Heart left ventricle (tissue), 13 donors: Measurements from ENCODE around the gene AGT.

ENCODE experiments used
- CTCF ChIP-seq, 12 donors: fragments of 200-600 bp; sonication (generic) in 4 of 12; IDR thresholded peaks; one replicate each; pipeline versions ENCODE4 v1.5.0 to v1.8.0; 2018 to 2022; ENCODE audit warnings: antibody characterized with exemption in 12 of 12, mild to moderate bottlenecking in 5 of 12
- POLR2A ChIP-seq, 2 donors: fragments of 450-650 bp; IDR thresholded peaks; one replicate each; pipeline ENCODE4 v1.6.1; 2017; ENCODE audit warnings: antibody characterized with exemption in 2 of 2, mild to moderate bottlenecking in 2 of 2, moderate library complexity in 2 of 2
- donor health status: ischemic (EF 13 %, LVEDD 7.1; RV severe dilation, severe dysfunction).
- donor health status: DM: no; HTN: yes; CAD: no.
- donor health status: DM: no; HTN: no; CAD: no.
- donor health status: ischemic (EF 25% LVEDD 6.9; RV normal size, moderate dysfunction).
- donor health status: ischemic (EF 25% LVEDD 5.7; RV mildly dilated, moderate dysfunction).
- donor health status: ischemic (EF 35%, LVEDD 5.7; RV mildly dilated, moderate dysfunction).
- donor health status: nonischemic (EF 11% LVEDD 7.7; RV severe dilation, severe dysfunction).
- donor health status: DM: yes; HTN: yes; CAD: no.
- donor health status: PGD.
- donor health status: ischemic (EF 29% LVEDD 5.4; RV normal size, mild dysfunction).
- donor health status: nonischemic (EF 23%, LVEDD 6.1; RV moderate dilation, normal function).

- TF ChIP-seq CTCF (IDR thresholded peaks at IDR 0.05) (no peak), POLR2A (IDR thresholded peaks at IDR 0.05) (no peak)
Measured at GRCh38 chr1:230760360-230760827, 46.5 kb upstream of the AGT start.
